GM21825 (cell line): ENCODE results near the gene TEX48.
A peak's percentile ranks its signal among the peaks of the same experiment; 100 is the strongest.

Experiments
- ATAC-seq: cut with Tn5 transposase; IDR thresholded peaks from one replicate; pipeline ENCODE4 v1.9.1; 2021; ENCODE audit warnings: mild to moderate bottlenecking, moderate library complexity; ENCODE audit not compliant: unreplicated experiment

TEX48 gene

GRCh38 chr9:114626415-114627020 lies 55.5 kb downstream of the TEX48 start:
- no peak for ATAC-seq

- ATAC-seq, result no peak
Measured at GRCh38 chr9:114624677-114625076, 57.3 kb downstream of the TEX48 start.

- no peak for ATAC-seq
Measured at GRCh38 chr9:114621975-114622609, 59.9 kb downstream of the TEX48 start.

- no peak for ATAC-seq
Measured at GRCh38 chr9:114621561-114621960, 60.4 kb downstream of the TEX48 start.

- peak; percentile 40 for ATAC-seq
Measured at GRCh38 chr9:114619191-114619761, 62.7 kb downstream of the TEX48 start.

- peak; percentile 68 for ATAC-seq
Measured at GRCh38 chr9:114616684-114617520, 65.1 kb downstream of the TEX48 start.
